Lower leg skin (tissue), 4 donors: Measurements from ENCODE around the gene LMO1. TPM values are rescaled to one million over a fixed set of nuclear protein-coding genes. Genes with fewer than 3 reads are reported as not detected.

ENCODE experiments used
- DNase-seq, 2 donors: peaks; one replicate each; pipeline ENCODE4 v3.0.0-alpha.2; 2019; ENCODE audit warnings: low spot score in 2 of 2
- H3K4me3 ChIP-seq: fragments of 200-600 bp; sonication (generic); 2 replicates; pipeline ENCODE4 v1.5.1; 2017; ENCODE audit warnings: mild to moderate bottlenecking, low read depth; ENCODE audit not compliant: poor library complexity, severe bottlenecking
- CTCF ChIP-seq, 3 donors: fragments of 450-650 bp; IDR thresholded peaks; one replicate each; pipeline ENCODE4 v1.5.1; 2016; ENCODE audit warnings: antibody characterized with exemption in 3 of 3, mild to moderate bottlenecking in 3 of 3, moderate library complexity in 2 of 3
- POLR2A ChIP-seq, 2 donors: fragments of 450-650 bp; IDR thresholded peaks; one replicate each; pipeline ENCODE4 v1.6.1; 2016 to 2017; ENCODE audit warnings: antibody characterized with exemption in 2 of 2, mild to moderate bottlenecking in 1 of 2, moderate library complexity in 1 of 2
- WGBS, 2 donors: methylation state at CpG; one replicate each; pipeline ENCODE4 v1.1.5; 2018; 5-methylcytosine and 5-hydroxymethylcytosine counted together
- intact Hi-C: fragments of 100-400 bp; cut with DNase I; formaldehyde crosslinking; loops from one replicate; pipeline ENCODE4 v1.15.0; 2023; ENCODE audit warnings: low total_unique reads
- total RNA-seq, 4 donors: library from RNA; depleted of rRNA; stranded (reverse); fragments of >200 nt; gene quantifications; one replicate each; pipeline ENCODE4 v1.1.0, GENCODE V29; 2016

The LMO1 gene
- total RNA-seq, 4 donors from 2014 or later, result 7.0 to 19.3 (median 8.4) TPM

- TF ChIP-seq POLR2A (IDR thresholded peaks at IDR 0.05), result no peak
- no peak for TF ChIP-seq CTCF (IDR thresholded peaks at IDR 0.05)
- 45 to 47% methylated on average over 5 of the region's 5 CpGs for WGBS, 2 donors
- intact Hi-C loops, result no loop called here
- peak in 1 of 2 donors; percentile 80 for DNase-seq
- no peak overlapping the region for H3K4me3 ChIP-seq
Observed at GRCh38 chr11:8258289-8258688, 5.4 kb downstream of the LMO1 start.

DNA sequence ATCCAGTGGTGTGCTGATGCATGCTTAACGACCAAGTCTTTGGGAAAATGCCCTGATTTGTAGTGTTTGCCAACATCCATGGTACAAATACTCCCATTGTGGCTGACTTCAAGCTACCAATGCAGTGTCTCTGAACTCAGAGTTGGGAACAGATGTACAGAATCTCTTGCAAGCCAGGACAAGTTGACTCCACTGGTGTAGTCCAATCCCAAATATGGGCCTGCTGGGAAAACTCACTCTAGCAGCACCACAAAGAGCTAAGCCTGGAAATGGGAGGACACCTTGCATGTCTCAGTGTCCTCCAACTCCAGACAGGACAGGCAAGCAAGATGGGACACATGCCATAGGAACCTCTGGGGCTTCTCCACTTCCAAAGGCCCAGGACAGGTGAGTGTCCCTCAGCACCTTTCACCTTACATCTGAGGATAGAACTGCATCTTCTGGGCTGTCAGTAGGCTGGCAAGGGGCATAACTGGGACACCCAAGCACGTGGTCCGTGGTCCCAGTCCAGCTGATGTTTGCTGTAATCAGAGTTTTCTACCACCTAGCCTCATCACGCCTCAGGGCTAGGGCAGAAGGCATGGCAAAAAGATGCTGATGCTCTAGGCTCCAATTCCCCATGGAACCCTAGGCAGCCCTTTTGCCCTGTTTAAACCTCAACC is 6.5 kb downstream of the LMO1 start:
- no peak overlapping the region for H3K4me3 ChIP-seq
- peak in 1 of 2 donors; percentile 78 for DNase-seq
- 63 to 70% methylated on average over 4 of the region's 4 CpGs for WGBS, 2 donors
- intact Hi-C loops, result no loop called here
- no peak for TF ChIP-seq CTCF (IDR thresholded peaks at IDR 0.05)
- no peak for TF ChIP-seq POLR2A (IDR thresholded peaks at IDR 0.05)

DNA sequence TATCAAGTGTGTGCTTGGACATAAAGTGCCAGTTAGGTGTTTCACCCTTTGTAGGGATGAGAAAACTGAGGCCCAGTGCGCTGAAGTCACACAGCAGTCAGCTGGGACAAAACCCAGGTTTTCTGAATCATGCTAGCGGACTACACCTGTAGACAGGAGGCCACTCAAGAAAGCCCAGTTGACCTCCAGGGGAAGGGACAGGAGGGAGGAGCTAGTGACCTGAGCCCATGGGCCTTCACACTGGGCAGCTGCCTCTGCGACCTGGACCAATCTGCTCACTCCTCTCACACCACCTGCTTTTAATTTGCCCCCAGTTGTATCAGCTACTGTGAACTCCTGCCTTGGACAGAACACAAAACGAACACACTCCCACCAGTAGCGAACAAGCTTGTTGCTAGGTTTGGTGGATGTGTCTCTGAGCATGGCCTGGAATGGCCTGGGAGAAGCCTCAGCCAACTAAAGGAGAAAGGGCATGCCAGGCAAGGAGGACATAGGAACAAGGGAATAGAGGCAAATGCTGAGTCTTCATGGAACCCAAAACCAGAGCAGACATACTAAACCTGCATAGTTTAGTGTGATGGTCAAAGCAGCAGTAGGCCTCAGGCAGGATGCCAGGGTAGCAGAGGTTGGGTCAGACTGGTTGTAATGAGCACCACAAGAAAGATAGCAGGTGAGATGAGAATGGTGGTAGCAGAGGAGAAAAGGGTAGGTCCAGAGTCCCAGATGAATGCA is 7.2 kb downstream of the LMO1 start:
- 70 to 77% methylated on average over 5 of the region's 5 CpGs for WGBS, 2 donors
- TF ChIP-seq POLR2A (IDR thresholded peaks at IDR 0.05) (no peak), CTCF (IDR thresholded peaks at IDR 0.05) (no peak)
- peak in 1 of 2 donors; percentile 66 for DNase-seq
- intact Hi-C loops, result no loop called here
- H3K4me3 ChIP-seq, result no peak overlapping the region

- TF ChIP-seq POLR2A (IDR thresholded peaks at IDR 0.05), result no peak
- WGBS, 2 donors, result 85 to 89% methylated on average over 12 of the region's 12 CpGs
- H3K4me3 ChIP-seq, result no peak overlapping the region
- peak in 1 of 2 donors; percentile 62 for DNase-seq
- intact Hi-C loops, result no loop called here
Observed at GRCh38 chr11:8253566-8253965, 10.1 kb downstream of the LMO1 start.

DNA sequence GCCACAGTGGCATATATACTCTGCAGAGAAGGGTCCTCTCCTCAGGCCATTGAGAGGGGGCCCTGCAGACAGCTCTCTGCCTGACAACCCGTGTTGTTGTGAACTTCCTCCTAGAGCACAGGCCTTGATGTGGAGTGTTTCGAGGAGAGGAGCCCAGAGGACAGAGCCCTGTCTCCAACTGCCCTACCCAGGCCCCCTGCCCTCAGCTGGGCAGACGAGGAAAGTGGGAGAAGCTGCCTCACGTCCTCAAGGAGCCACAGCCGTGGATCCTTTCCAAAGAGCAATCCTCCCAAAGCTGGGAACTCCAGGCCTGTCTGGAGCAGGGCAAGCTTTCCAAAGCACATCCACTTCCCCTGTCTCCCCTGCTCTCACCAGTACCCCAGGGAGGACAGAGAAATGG is 10.7 kb downstream of the LMO1 start:
- no peak overlapping the region for H3K4me3 ChIP-seq
- 58 to 59% methylated on average over 5 of the region's 5 CpGs for WGBS, 2 donors
- intact Hi-C loops, result no loop called here
- no peak for TF ChIP-seq POLR2A (IDR thresholded peaks at IDR 0.05)
- no peak for TF ChIP-seq CTCF (IDR thresholded peaks at IDR 0.05)
- DNase-seq, result peak in 1 of 2 donors; percentile 58

GRCh38 chr11:8252388-8252787 is 11.3 kb downstream of the LMO1 start:
- no peak overlapping the region for H3K4me3 ChIP-seq
- peak in 1 of 2 donors; percentile 58 for DNase-seq
- intact Hi-C loops, result no loop called here
- no peak for TF ChIP-seq POLR2A (IDR thresholded peaks at IDR 0.05)
- TF ChIP-seq CTCF (IDR thresholded peaks at IDR 0.05), result no peak
- WGBS, 2 donors, result 35 to 62% methylated on average over 5 of the region's 5 CpGs
